GM23338 (cell line): ENCODE data around the gene OGT. TPM values are rescaled to one million over a fixed set of nuclear protein-coding genes. Genes with fewer than 3 reads are reported as not detected.

Source experiments
- ATAC-seq: fragments of 200-7000 bp; cut with Tn5 transposase; 3 replicates; pipeline ENCODE4 v1.9.1; 2020
- DNase-seq: peaks from one replicate; pipeline ENCODE4 v3.0.0-alpha.2; 2015; ENCODE audit warnings: low spot score
- H2AFZ ChIP-seq: fragments of 200-600 bp; sonication (generic); 2 replicates; pipeline ENCODE4 v1.8.0; 2016; ENCODE audit warnings: antibody characterized with exemption, mild to moderate bottlenecking, moderate library complexity
- H3F3A ChIP-seq: fragments of 200-600 bp; sonication (generic); replicated peaks from 2 replicates; pipeline ENCODE4 v1.8.0; 2017; ENCODE audit warnings: antibody characterized with exemption, mixed run types, low read depth
- H3K27ac ChIP-seq: fragments of 200-600 bp; sonication (generic); 2 replicates; pipeline ENCODE4 v1.6.1; 2016; ENCODE audit warnings: low read depth
- H3K27me3 ChIP-seq: fragments of 200-600 bp; sonication (generic); 2 replicates; pipeline ENCODE4 v1.8.0; 2016; ENCODE audit warnings: mild to moderate bottlenecking, mixed run types, moderate library complexity; ENCODE audit not compliant: insufficient read depth
- H3K36me3 ChIP-seq: fragments of 200-600 bp; sonication (generic); 2 replicates; pipeline ENCODE4 v1.8.0; 2016; ENCODE audit warnings: mild to moderate bottlenecking; ENCODE audit not compliant: insufficient read depth
- H3K4me1 ChIP-seq: fragments of 200-600 bp; sonication (generic); 2 replicates; pipeline ENCODE4 v1.8.0; 2016; ENCODE audit warnings: mild to moderate bottlenecking, moderate library complexity; ENCODE audit not compliant: insufficient read depth
- H3K4me2 ChIP-seq: fragments of 200-600 bp; sonication (generic); 2 replicates; pipeline ENCODE4 v1.7.1; 2017; ENCODE audit warnings: mixed run types
- H3K4me3 ChIP-seq: fragments of 200-600 bp; sonication (generic); 2 replicates; pipeline ENCODE4 v1.6.1; 2016; ENCODE audit warnings: mixed run types
- H3K79me2 ChIP-seq: fragments of 200-600 bp; sonication (generic); replicated peaks from 2 replicates; pipeline ENCODE4 v1.8.0; 2017; ENCODE audit warnings: mild to moderate bottlenecking; ENCODE audit not compliant: insufficient read depth
- H3K9me2 ChIP-seq: fragments of 200-600 bp; sonication (generic); 2 replicates; pipeline ENCODE4 v1.8.0; 2017; ENCODE audit not compliant: insufficient read depth
- H4K20me1 ChIP-seq: fragments of 200-600 bp; sonication (generic); replicated peaks from 2 replicates; pipeline ENCODE4 v1.8.0; 2017; ENCODE audit warnings: mild to moderate bottlenecking; ENCODE audit not compliant: insufficient read depth
- H3K27ac Mint-ChIP-seq: 2 replicates; pipeline ENCODE4 v1.8.0; 2020; ENCODE audit warnings: inconsistent platforms, mild to moderate bottlenecking, moderate library complexity, mixed read lengths
- H3K27me3 Mint-ChIP-seq: 3 replicates; pipeline ENCODE4 v1.8.0; 2022; ENCODE audit warnings: low read depth, mild to moderate bottlenecking, moderate library complexity, mixed read lengths, inconsistent platforms; ENCODE audit not compliant: insufficient read depth, poor library complexity
- H3K36me3 Mint-ChIP-seq: 3 replicates; pipeline ENCODE4 v1.8.0; 2021; ENCODE audit warnings: low read depth, mild to moderate bottlenecking, inconsistent platforms, moderate library complexity, mixed read lengths
- H3K4me1 Mint-ChIP-seq: 3 replicates; pipeline ENCODE4 v1.8.0; 2020; ENCODE audit warnings: mild to moderate bottlenecking, inconsistent platforms, mixed read lengths
- H3K4me3 Mint-ChIP-seq: 3 replicates; pipeline ENCODE4 v1.8.0; 2021; ENCODE audit warnings: moderate library complexity, mild to moderate bottlenecking, inconsistent platforms, mixed read lengths
- H3K9me3 Mint-ChIP-seq: 3 replicates; pipeline ENCODE4 v1.8.0; 2020; ENCODE audit warnings: moderate library complexity, mild to moderate bottlenecking, inconsistent platforms, mixed read lengths
- CREB1 ChIP-seq: fragments of 250-450 bp; sonication (Bioruptor Pico); IDR thresholded peaks from 2 replicates; pipeline ENCODE4 v1.5.0; 2020; ENCODE audit warnings: low read depth, mild to moderate bottlenecking, moderate library complexity
- CTCF ChIP-seq, 2 experiments: fragments of 200-600 bp in 1 of 2; sonication (generic) in 1 of 2; conservative IDR thresholded peaks; 2 replicates each; pipeline versions ENCODE4 v1.5.1 to v1.6.1; 2016 to 2017; ENCODE audit warnings: antibody characterized with exemption in 2 of 2, low read depth in 2 of 2, mild to moderate bottlenecking in 2 of 2, moderate library complexity in 1 of 2
- ETS1 ChIP-seq: IDR thresholded peaks from 2 replicates; pipeline ENCODE4 v1.6.1; 2016; ENCODE audit warnings: antibody characterized with exemption
- EZH2 ChIP-seq: fragments of 200-600 bp; sonication (generic); IDR thresholded peaks from one replicate; pipeline ENCODE4 v1.8.0; 2017; ENCODE audit warnings: antibody characterized with exemption, mild to moderate bottlenecking, low read depth; ENCODE audit not compliant: unreplicated experiment
- EZH2phosphoT487 ChIP-seq: fragments of 200-600 bp; sonication (generic); IDR thresholded peaks from one replicate; pipeline ENCODE4 v1.8.1; 2018; ENCODE audit warnings: antibody characterized with exemption; ENCODE audit not compliant: unreplicated experiment
- JUNB ChIP-seq: IDR thresholded peaks from one replicate; pipeline ENCODE4 v1.6.1; 2016; ENCODE audit warnings: antibody characterized with exemption; ENCODE audit not compliant: unreplicated experiment
- NANOG ChIP-seq: IDR thresholded peaks from 2 replicates; pipeline ENCODE4 v1.6.1; 2016; ENCODE audit warnings: antibody characterized with exemption, borderline replicate concordance
- POLR2AphosphoS5 ChIP-seq: IDR thresholded peaks from 2 replicates; pipeline ENCODE4 v1.6.1; 2016; ENCODE audit warnings: antibody characterized with exemption, low read depth
- REST ChIP-seq: IDR thresholded peaks from one replicate; pipeline ENCODE4 v1.6.1; 2018; ENCODE audit warnings: antibody characterized with exemption; ENCODE audit not compliant: unreplicated experiment
- STAT1 ChIP-seq: IDR thresholded peaks from one replicate; pipeline ENCODE4 v1.6.1; 2016; ENCODE audit warnings: antibody characterized with exemption; ENCODE audit not compliant: unreplicated experiment
- ZNF114 ChIP-seq: fragments of 250-450 bp; sonication (Bioruptor Pico); IDR thresholded peaks from 2 replicates; pipeline ENCODE4 v1.5.0; 2020; ENCODE audit warnings: mild to moderate bottlenecking, moderate library complexity
- ZNF331 ChIP-seq: fragments of 250-450 bp; sonication (Bioruptor Pico); IDR thresholded peaks from 2 replicates; pipeline ENCODE4 v1.5.0; 2020; ENCODE audit warnings: low read depth, mild to moderate bottlenecking, moderate library complexity
- ZNF462 ChIP-seq: fragments of 250-450 bp; sonication (Bioruptor Pico); IDR thresholded peaks from 2 replicates; pipeline ENCODE4 v1.5.0; 2020; ENCODE audit warnings: mild to moderate bottlenecking, moderate library complexity
- polyA plus RNA-seq: library from polyadenylated mRNA; unstranded; fragments of >200 nt; fragmentation: Nextera tagmentation; extraction: Ambion mirVana; gene quantifications from 2 replicates; pipeline ENCODE4 v1.2.1, GENCODE V29; 2016
- total RNA-seq: library from RNA; depleted of rRNA; stranded (reverse); fragments of >200 nt; shearing (Covaris generic); gene quantifications from 2 replicates; pipeline ENCODE4 v1.2.3, GENCODE V29; 2014

OGT gene
- total and polyA plus RNA-seq, 2 experiments from 2014 or later, result 43.3 to 163 TPM

- TF ChIP-seq EZH2phosphoT487, result no peak
- no peak for TF ChIP-seq CREB1 (CRISPR knock-in tag)
- no peak for TF ChIP-seq EZH2
- TF ChIP-seq ZNF331, result no peak
- TF ChIP-seq STAT1, result no peak
- TF ChIP-seq ZNF462, result no peak
- no peak for TF ChIP-seq POLR2AphosphoS5
- no peak for TF ChIP-seq REST
- no peak for TF ChIP-seq ZNF114
- TF ChIP-seq JUNB, result no peak
- no peak for TF ChIP-seq ETS1
- no peak for TF ChIP-seq CTCF (conservative IDR thresholded peaks at IDR 0.05; ENCODE audit: low read depth in 2 of 2)
- no peak for TF ChIP-seq NANOG
- H3K4me3 ChIP-seq, result peak overlapping the region; percentile 49; the same call in 1 of the 2 replicates
- peaks cover 4% of the 10 kb centered on the region; the same call in 2 of the 3 replicates for H3K4me1 Mint-ChIP-seq
These were observed 39.7 kb upstream of the OGT start for GRCh38 chrX:71493111-71493613.

More at GRCh38 chrX:71493111-71493613, 39.7 kb upstream of the OGT start:
- no peaks in the 10 kb centered on the region for H3K36me3 Mint-ChIP-seq
- peaks cover 18% of the 10 kb centered on the region for H3K27me3 ChIP-seq
- no peaks in the 10 kb centered on the region for H3K36me3 ChIP-seq
- peaks cover 3% of the 10 kb centered on the region for H3K27me3 Mint-ChIP-seq
- ATAC-seq (no peak), DNase-seq (no peak)
- no peak overlapping the region for H3K27ac ChIP-seq
- H4K20me1 ChIP-seq, result no peaks in the 10 kb centered on the region
- H2AFZ ChIP-seq, result no peak overlapping the region
- no peak overlapping the region for H3K4me3 Mint-ChIP-seq
- H3K9me3 Mint-ChIP-seq, result no peaks in the 10 kb centered on the region; the same call in 2 of the 3 replicates
- no peaks in the 10 kb centered on the region for H3K79me2 ChIP-seq
- no peak overlapping the region for H3K27ac Mint-ChIP-seq
- no peaks in the 10 kb centered on the region for H3K4me1 ChIP-seq
- no peaks in the 10 kb centered on the region for H3K9me2 ChIP-seq
- no peaks in the 10 kb centered on the region for H3F3A ChIP-seq
- peak overlapping the region; percentile 71; the same call in 1 of the 2 replicates for H3K4me2 ChIP-seq
